Astrocyte (in vitro differentiated cells and primary cell): ENCODE results near the gene TMEM80. TPM values are rescaled to one million over a fixed set of nuclear protein-coding genes. Genes with fewer than 3 reads are reported as not detected.
"Not testable (repeated sequence)": the region's sequence is repeated elsewhere in the genome, so short reads cannot be mapped to it uniquely, and the experiment has no call there.

Source experiments
- DNase-seq: peaks from one replicate; pipeline ENCODE4 v3.0.0-alpha.2; 2010; ENCODE audit warnings: low read depth
- FAIRE-seq: peaks from 2 replicates; lab custom pipeline; 2011; peaks lifted over from hg19 to GRCh38; lab: Jason Lieb, UNC
- H2AFZ ChIP-seq: 2 replicates; pipeline ENCODE4 v1.6.0; 2012; ENCODE audit warnings: low read depth, low read length, inconsistent platforms
- H3K27ac ChIP-seq: 2 replicates; pipeline ENCODE4 v1.5.1; 2011; ENCODE audit warnings: low read depth, low read length, inconsistent platforms
- H3K27me3 ChIP-seq: 2 replicates; pipeline ENCODE4 v1.6.0; 2011; ENCODE audit warnings: low read length, inconsistent platforms; ENCODE audit not compliant: insufficient read depth
- H3K36me3 ChIP-seq: 2 replicates; pipeline ENCODE4 v1.5.1; 2011; ENCODE audit warnings: low read length, inconsistent platforms; ENCODE audit not compliant: insufficient read depth
- H3K4me1 ChIP-seq: 2 replicates; pipeline ENCODE4 v1.5.1; 2011; ENCODE audit warnings: low read length, inconsistent platforms; ENCODE audit not compliant: insufficient read depth
- H3K4me2 ChIP-seq: 2 replicates; pipeline ENCODE4 v1.6.0; 2012; ENCODE audit warnings: low read length, inconsistent platforms
- H3K4me3 ChIP-seq: 2 replicates; pipeline ENCODE4 v1.5.1; 2011; ENCODE audit warnings: low read depth, mild to moderate bottlenecking, low read length, inconsistent platforms; ENCODE audit not compliant: insufficient read depth
- H3K79me2 ChIP-seq: 2 replicates; pipeline ENCODE4 v1.6.0; 2012; ENCODE audit warnings: mild to moderate bottlenecking, low read length, inconsistent platforms; ENCODE audit not compliant: insufficient read depth
- H3K9ac ChIP-seq: 2 replicates; pipeline ENCODE4 v1.6.0; 2012; ENCODE audit warnings: mild to moderate bottlenecking, low read length, inconsistent platforms
- H3K9me3 ChIP-seq: 2 replicates; pipeline ENCODE4 v1.5.1; 2012; ENCODE audit warnings: low read depth, mild to moderate bottlenecking, low read length, inconsistent platforms; ENCODE audit not compliant: insufficient read depth
- H4K20me1 ChIP-seq: 2 replicates; pipeline ENCODE4 v1.6.0; 2012; ENCODE audit warnings: low read length, inconsistent platforms; ENCODE audit not compliant: insufficient read depth
- H3K27ac Mint-ChIP-seq: one replicate; pipeline ENCODE4 v1.8.0; 2021; ENCODE audit warnings: mild to moderate bottlenecking, mixed read lengths; ENCODE audit not compliant: unreplicated experiment
- H3K27me3 Mint-ChIP-seq: one replicate; pipeline ENCODE4 v1.8.0; 2021; ENCODE audit warnings: low read depth, mixed read lengths; ENCODE audit not compliant: unreplicated experiment
- H3K36me3 Mint-ChIP-seq: one replicate; pipeline ENCODE4 v1.8.0; 2021; ENCODE audit warnings: low read depth, mixed read lengths; ENCODE audit not compliant: unreplicated experiment
- H3K4me1 Mint-ChIP-seq: one replicate; pipeline ENCODE4 v1.8.0; 2021; ENCODE audit warnings: low read depth, mixed read lengths; ENCODE audit not compliant: unreplicated experiment
- H3K4me3 Mint-ChIP-seq: one replicate; pipeline ENCODE4 v1.8.0; 2021; ENCODE audit warnings: mild to moderate bottlenecking, moderate library complexity, mixed read lengths; ENCODE audit not compliant: unreplicated experiment
- H3K9me3 Mint-ChIP-seq: one replicate; pipeline ENCODE4 v1.8.0; 2021; ENCODE audit warnings: mild to moderate bottlenecking, mixed read lengths; ENCODE audit not compliant: unreplicated experiment
- EZH2 ChIP-seq: IDR thresholded peaks from 2 replicates; pipeline ENCODE4 v1.6.1; 2012; ENCODE audit warnings: mild to moderate bottlenecking, low read length, inconsistent platforms; ENCODE audit not compliant: insufficient read depth
- total RNA-seq: library from RNA; stranded (reverse); gene quantifications from 2 replicates; pipeline ENCODE4 v1.2.1, GENCODE V29; 2021
- TF ChIP-seq, protein P1 (sequence below): IDR thresholded peaks from 2 replicates; pipeline ENCODE4 v1.5.1; 2011; ENCODE audit warnings: low read depth, mild to moderate bottlenecking, inconsistent platforms, low read length, moderate library complexity; ENCODE audit not compliant: insufficient read depth

Gene TMEM80
- total RNA-seq, 1 donor from 2014 or later, result 16.1 TPM

DNA sequence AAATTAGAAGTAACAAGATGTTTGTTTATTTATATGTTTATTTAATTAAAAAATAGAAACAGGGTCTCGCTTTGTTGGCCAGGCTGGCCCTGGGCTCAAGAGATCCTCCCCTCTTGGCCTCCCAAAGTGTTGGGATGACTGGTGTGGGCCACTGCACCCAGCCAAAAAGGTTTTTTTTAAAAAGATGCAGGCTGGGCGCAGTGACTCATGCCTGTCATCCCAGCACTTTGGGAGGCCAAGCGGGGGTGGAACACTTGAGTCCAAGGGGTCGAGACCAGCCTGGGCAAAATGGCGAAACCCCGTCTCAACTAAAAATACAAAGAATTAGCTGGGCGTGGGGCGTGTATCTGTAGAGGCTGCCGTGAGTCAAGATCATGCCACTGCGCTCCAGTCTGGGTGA, 45.1 kb upstream of the TMEM80 start:
- H3K27me3 ChIP-seq, result no peaks in the 10 kb centered on the region
- peaks cover 5% of the 10 kb centered on the region for H3K36me3 ChIP-seq
- no peak overlapping the region for H3K27ac ChIP-seq
- no peaks in the 10 kb centered on the region for H3K9me3 ChIP-seq
- H3K4me2 ChIP-seq, result no peak overlapping the region
- Mint-ChIP-seq H3K27me3 (no peaks in the 10 kb centered on the region), H3K36me3 (peaks cover 13% of the 10 kb centered on the region), H3K27ac (no peak overlapping the region), H3K4me1 (no peaks in the 10 kb centered on the region), H3K9me3 (no peaks in the 10 kb centered on the region), H3K4me3 (no peak overlapping the region)
- H3K4me3 ChIP-seq, result no peak overlapping the region
- no peak overlapping the region for H3K9ac ChIP-seq
- H3K4me1 ChIP-seq, result no peaks in the 10 kb centered on the region
- H2AFZ ChIP-seq, result no peak overlapping the region
- no peak for DNase-seq
- H4K20me1 ChIP-seq, result no peaks in the 10 kb centered on the region
- FAIRE-seq, result no peak
- H3K79me2 ChIP-seq, result no peaks in the 10 kb centered on the region
- TF ChIP-seq, protein P1, sequence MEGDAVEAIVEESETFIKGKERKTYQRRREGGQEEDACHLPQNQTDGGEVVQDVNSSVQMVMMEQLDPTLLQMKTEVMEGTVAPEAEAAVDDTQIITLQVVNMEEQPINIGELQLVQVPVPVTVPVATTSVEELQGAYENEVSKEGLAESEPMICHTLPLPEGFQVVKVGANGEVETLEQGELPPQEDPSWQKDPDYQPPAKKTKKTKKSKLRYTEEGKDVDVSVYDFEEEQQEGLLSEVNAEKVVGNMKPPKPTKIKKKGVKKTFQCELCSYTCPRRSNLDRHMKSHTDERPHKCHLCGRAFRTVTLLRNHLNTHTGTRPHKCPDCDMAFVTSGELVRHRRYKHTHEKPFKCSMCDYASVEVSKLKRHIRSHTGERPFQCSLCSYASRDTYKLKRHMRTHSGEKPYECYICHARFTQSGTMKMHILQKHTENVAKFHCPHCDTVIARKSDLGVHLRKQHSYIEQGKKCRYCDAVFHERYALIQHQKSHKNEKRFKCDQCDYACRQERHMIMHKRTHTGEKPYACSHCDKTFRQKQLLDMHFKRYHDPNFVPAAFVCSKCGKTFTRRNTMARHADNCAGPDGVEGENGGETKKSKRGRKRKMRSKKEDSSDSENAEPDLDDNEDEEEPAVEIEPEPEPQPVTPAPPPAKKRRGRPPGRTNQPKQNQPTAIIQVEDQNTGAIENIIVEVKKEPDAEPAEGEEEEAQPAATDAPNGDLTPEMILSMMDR, result no peak

DNA sequence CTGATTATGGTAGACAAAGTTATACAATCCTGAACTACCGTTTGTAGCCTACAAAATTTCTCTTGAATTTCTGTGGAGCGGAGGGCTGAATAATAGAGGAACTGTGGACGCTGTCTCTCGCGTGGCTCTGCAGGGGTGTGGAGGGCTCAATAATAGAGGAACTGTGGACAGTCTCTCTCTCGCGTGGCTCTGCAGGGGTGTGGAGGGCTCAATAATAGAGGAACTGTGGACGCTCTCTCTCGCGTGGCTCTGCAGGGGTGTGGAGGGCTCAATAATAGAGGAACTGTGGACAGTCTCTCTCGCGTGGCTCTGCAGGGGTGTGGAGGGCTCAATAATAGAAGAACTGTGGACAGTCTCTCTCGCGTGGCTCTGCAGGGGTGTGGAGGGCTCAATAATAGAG, 42.5 kb upstream of the TMEM80 start:
- not testable (repeated sequence) for H3K27me3 ChIP-seq, H3K27ac Mint-ChIP-seq, H3K9me3 Mint-ChIP-seq, H2AFZ ChIP-seq, H3K4me3 Mint-ChIP-seq, H3K4me1 Mint-ChIP-seq, H3K27ac ChIP-seq, H4K20me1 ChIP-seq, H3K4me1 ChIP-seq, H3K79me2 ChIP-seq, H3K36me3 ChIP-seq, H3K27me3 Mint-ChIP-seq, FAIRE-seq, H3K9me3 ChIP-seq, DNase-seq, H3K4me3 ChIP-seq, H3K9ac ChIP-seq, H3K4me2 ChIP-seq
- H3K36me3 Mint-ChIP-seq, result peaks cover 17% of the 10 kb centered on the region

DNA sequence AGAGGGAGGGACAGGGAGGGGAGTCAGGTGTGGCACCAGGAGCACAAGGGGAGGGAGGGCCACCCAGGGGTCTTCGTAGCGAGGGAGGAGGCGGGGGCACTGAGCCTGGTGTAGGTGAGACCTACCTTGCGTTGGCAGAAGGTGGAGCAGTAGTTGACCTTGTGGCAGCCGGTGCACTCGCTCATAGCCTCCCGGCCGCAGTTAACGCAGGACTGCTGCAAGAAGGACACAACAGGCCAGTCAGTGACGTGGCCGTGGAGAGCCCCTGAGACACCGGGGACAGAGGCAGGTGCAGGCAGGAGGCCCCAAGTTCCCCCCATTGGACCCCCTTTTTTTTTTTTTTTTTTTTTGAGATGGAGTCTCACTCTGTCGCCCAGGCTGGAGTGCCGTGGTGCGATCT, 41.8 kb upstream of the TMEM80 start:
- H3K27me3 Mint-ChIP-seq, result no peaks in the 10 kb centered on the region
- no peaks in the 10 kb centered on the region for H3K79me2 ChIP-seq
- no peak overlapping the region for H2AFZ ChIP-seq
- H3K36me3 ChIP-seq, result peaks cover 5% of the 10 kb centered on the region
- no peak overlapping the region for H3K9ac ChIP-seq
- no peaks in the 10 kb centered on the region for H3K4me1 ChIP-seq
- H3K4me3 Mint-ChIP-seq, result no peak overlapping the region
- H3K9me3 ChIP-seq, result no peaks in the 10 kb centered on the region
- no peak for FAIRE-seq
- no peaks in the 10 kb centered on the region for H4K20me1 ChIP-seq
- no peaks in the 10 kb centered on the region for H3K27me3 ChIP-seq
- H3K27ac Mint-ChIP-seq, result no peak overlapping the region
- H3K36me3 Mint-ChIP-seq, result peaks cover 16% of the 10 kb centered on the region
- no peak for DNase-seq
- no peak overlapping the region for H3K4me3 ChIP-seq
- no peaks in the 10 kb centered on the region for H3K4me1 Mint-ChIP-seq
- no peak overlapping the region for H3K4me2 ChIP-seq
- TF ChIP-seq, protein P1, result no peak
- TF ChIP-seq EZH2, result no peak
- H3K9me3 Mint-ChIP-seq, result no peaks in the 10 kb centered on the region
- H3K27ac ChIP-seq, result no peak overlapping the region

DNA sequence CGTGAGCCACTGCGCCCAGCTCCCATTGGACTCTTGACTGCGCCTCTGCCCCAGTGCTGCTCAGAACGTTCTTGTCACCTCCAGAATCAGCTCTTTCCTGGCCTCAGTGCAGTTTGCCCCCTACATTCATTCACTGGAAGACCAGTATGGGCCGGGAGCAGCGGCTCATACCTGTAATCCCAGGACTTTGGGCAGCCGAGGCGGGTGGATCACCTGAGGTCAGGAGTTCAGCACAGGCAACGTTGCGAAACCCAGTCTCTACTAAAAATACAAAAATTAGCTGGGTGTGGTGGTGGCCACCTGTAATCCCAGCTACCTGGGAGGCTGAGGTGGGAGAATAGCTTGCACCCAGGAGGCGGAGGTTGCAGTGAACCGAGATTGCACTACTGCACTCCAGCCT, 41.2 kb upstream of the TMEM80 start:
- H3K27me3 ChIP-seq, DNase-seq, H3K9me3 ChIP-seq, H3K4me1 Mint-ChIP-seq, H3K4me2 ChIP-seq, H3K4me3 ChIP-seq, H3K27ac Mint-ChIP-seq, H3K4me3 Mint-ChIP-seq, H3K9ac ChIP-seq, H3K4me1 ChIP-seq, H3K36me3 ChIP-seq, H3K27me3 Mint-ChIP-seq, FAIRE-seq, H3K9me3 Mint-ChIP-seq, H4K20me1 ChIP-seq, H3K27ac ChIP-seq, H3K79me2 ChIP-seq, H2AFZ ChIP-seq: not testable (repeated sequence)
- H3K36me3 Mint-ChIP-seq, result peaks cover 16% of the 10 kb centered on the region
